ENCODE data around the gene MYMK.

MYMK gene

GRCh38 chr9:133535306-133535877 is 10.6 kb upstream of the MYMK start:
- no peak overlapping the region for H3K4me3 ChIP-seq (ENCODE audit: low read depth, low read length)
- DNase-seq (ENCODE audit: low read depth): no peak
- no peak for TF ChIP-seq CTCF (IDR thresholded peaks at IDR 0.05; ENCODE audit: insufficient read depth, low read depth, low read length, missing control alignments)

DNA sequence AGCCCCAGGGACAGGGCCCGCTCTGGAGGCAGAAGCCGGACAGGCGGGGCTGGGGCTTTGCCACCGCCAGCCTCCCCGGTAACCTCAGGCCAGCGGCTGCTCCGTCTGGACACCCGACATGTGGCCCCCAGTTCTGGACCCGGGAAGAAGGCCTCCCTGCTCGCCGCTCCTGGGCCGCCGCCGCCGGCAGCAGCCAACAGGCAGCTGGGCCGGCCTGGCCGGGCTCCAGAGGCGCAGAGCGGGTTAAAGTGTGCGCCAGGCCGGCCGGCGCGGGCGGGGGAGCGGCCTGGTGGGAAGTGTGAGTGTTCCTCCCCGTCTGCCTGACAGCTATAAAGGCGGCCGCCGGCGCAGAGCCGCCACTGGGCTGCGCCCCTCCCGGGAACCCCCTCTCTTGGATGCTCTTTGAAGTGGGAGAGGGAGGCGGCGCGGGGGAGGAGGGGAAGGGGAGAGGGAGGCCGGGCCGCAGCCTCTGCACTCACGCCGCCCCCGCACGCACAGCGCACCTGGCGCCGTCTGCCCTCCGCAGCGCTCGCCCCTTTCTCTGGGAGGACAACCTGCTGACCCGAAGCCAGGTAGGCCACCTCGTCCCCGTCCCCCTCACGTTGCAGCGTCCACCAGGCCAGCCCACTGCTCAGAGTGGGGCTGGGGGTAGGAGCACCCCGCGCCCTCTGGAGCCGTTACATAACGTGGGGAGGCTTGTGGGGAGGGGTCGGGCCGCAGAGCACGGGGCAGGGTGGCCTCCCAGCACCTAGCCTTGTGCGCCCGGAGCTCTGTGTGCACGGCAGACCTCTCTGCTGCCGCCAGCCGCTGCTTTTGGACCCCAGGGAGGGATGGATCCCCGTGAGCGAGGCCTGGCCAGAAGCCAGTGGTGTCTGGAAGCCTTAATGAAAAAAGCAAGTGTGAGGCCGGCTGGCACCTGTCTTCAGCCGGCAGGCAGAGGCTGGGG is 9.9 kb upstream of the MYMK start, which contains the start of gene ADAMTSL2:
ADAMTSL2 (plus strand) TSS at position 359 of the 946 bp plus-strand sequence. CDS start 2,009 bp downstream, outside the sequence.
- no peak for TF ChIP-seq CTCF (IDR thresholded peaks at IDR 0.05; ENCODE audit: insufficient read depth, low read depth, low read length, missing control alignments)
- H3K4me3 ChIP-seq (ENCODE audit: low read depth, low read length): no peak within 1 kb of the TSS
- DNase-seq (ENCODE audit: low read depth): peak; percentile 5

DNA sequence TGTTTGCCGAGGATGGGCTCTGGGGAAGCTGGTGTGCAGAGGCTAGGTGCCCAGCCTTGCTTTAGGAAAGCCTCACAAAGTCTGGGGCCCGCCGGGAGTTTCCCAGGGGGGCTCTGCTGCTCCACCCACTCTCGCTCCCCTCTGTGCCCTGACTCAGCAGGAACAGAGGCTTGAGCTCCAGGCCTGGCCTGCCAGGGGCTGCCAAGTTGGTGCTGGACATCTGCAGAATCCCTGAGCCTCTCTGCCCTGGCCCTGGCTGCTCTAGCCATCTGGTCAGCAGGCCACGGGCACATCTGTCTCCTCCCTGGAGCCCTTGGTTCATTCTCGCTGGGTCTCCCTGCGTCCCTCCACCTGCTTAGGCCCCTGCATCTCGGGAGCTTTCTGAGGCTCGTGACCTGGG is 9.1 kb upstream of the MYMK start:
- DNase-seq (ENCODE audit: low read depth): no peak
- no peak overlapping the region for H3K4me3 ChIP-seq (ENCODE audit: low read depth, low read length)
- no peak for TF ChIP-seq CTCF (IDR thresholded peaks at IDR 0.05; ENCODE audit: insufficient read depth, low read depth, low read length, missing control alignments)

GRCh38 chr9:133532937-133533668 is 8.3 kb upstream of the MYMK start:
- DNase-seq (ENCODE audit: low read depth): peak; percentile 78
- H3K4me3 ChIP-seq (ENCODE audit: low read depth, low read length): no peak overlapping the region
- peak; percentile 64 for TF ChIP-seq CTCF (IDR thresholded peaks at IDR 0.05; ENCODE audit: insufficient read depth, low read depth, low read length, missing control alignments)

GRCh38 chr9:133531293-133531692 is 6.5 kb upstream of the MYMK start:
- DNase-seq (ENCODE audit: low read depth): no peak
- no peak overlapping the region for H3K4me3 ChIP-seq (ENCODE audit: low read depth, low read length)
- no peak for TF ChIP-seq CTCF (IDR thresholded peaks at IDR 0.05; ENCODE audit: insufficient read depth, low read depth, low read length, missing control alignments)

- no peak for DNase-seq (ENCODE audit: low read depth)
- no peak overlapping the region for H3K4me3 ChIP-seq (ENCODE audit: low read depth, low read length)
- TF ChIP-seq CTCF (IDR thresholded peaks at IDR 0.05; ENCODE audit: insufficient read depth, low read depth, low read length, missing control alignments): no peak
Measured at GRCh38 chr9:133529874-133530273, 5.1 kb upstream of the MYMK start.
